C4-2B (cell line): ENCODE data around the gene GABPB2.

Source experiments
- CTCF ChIP-seq: fragments of 450-650 bp; conservative IDR thresholded peaks from 2 replicates; pipeline ENCODE4 v1.5.1; 2017; ENCODE audit warnings: mild to moderate bottlenecking
- ZFX ChIP-seq: fragments of 450-650 bp; IDR thresholded peaks from 2 replicates; pipeline ENCODE4 v1.6.1; 2017

DNA sequence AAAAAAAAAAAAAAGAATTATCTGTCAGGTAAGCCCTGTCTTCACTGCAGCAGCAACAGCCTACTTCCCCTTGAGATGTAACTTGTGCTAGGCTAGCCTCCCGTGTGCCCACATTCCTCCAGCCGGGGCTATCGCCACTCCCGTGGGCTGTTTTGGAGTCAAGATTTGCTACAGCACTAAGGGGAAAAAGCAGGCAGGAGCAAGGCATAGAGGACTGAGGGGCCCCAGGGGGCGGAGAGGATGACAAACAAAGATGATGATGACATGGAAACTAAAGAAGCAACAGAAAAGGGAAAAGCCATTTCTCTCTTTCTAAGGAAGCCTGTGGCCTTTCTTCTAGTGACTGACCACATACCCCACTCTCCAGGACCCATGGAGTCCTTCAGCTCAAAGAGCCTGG lies 87.8 kb downstream of the GABPB2 start:
- TF ChIP-seq CTCF (no peak), ZFX (no peak)
